ENCODE measurements around the gene SLC7A14.

Gene SLC7A14

GRCh38 chr3:170470063-170471016 is 115.5 kb downstream of the SLC7A14 start:
- no peak for DNase-seq (ENCODE audit: low read depth, low spot score)

- DNase-seq (ENCODE audit: low read depth, low spot score) = no peak
Measured at GRCh38 chr3:170469151-170470062, 116.5 kb downstream of the SLC7A14 start.

GRCh38 chr3:170467571-170468147 is 118.2 kb downstream of the SLC7A14 start:
- no peak for DNase-seq (ENCODE audit: low read depth, low spot score)

GRCh38 chr3:170467007-170467406 is 118.9 kb downstream of the SLC7A14 start:
- no peak for DNase-seq (ENCODE audit: low read depth, low spot score)

GRCh38 chr3:170465955-170466354 is 119.9 kb downstream of the SLC7A14 start:
- DNase-seq (ENCODE audit: low read depth, low spot score) = no peak

GRCh38 chr3:170463011-170463410 is 122.9 kb downstream of the SLC7A14 start:
- DNase-seq (ENCODE audit: low read depth, low spot score) = no peak

- no peak for DNase-seq (ENCODE audit: low read depth, low spot score)
Measured at GRCh38 chr3:170458285-170458684, 127.6 kb downstream of the SLC7A14 start.

- DNase-seq (ENCODE audit: low read depth, low spot score) = no peak
Measured at GRCh38 chr3:170454509-170454908, 131.4 kb downstream of the SLC7A14 start.

- DNase-seq (ENCODE audit: low read depth, low spot score) = no peak
Measured at GRCh38 chr3:170450039-170450438, 135.8 kb downstream of the SLC7A14 start.

- DNase-seq (ENCODE audit: low read depth, low spot score) = no peak
Measured at GRCh38 chr3:170448584-170448983, 137.3 kb downstream of the SLC7A14 start.

- DNase-seq (ENCODE audit: low read depth, low spot score) = no peak
Measured at GRCh38 chr3:170443457-170443856, 142.4 kb downstream of the SLC7A14 start.

GRCh38 chr3:170442947-170443346 is 142.9 kb downstream of the SLC7A14 start:
- no peak for DNase-seq (ENCODE audit: low read depth, low spot score)

GRCh38 chr3:170441412-170441811 is 144.5 kb downstream of the SLC7A14 start:
- no peak for DNase-seq (ENCODE audit: low read depth, low spot score)

- no peak for DNase-seq (ENCODE audit: low read depth, low spot score)
Measured at GRCh38 chr3:170440344-170440743, 145.5 kb downstream of the SLC7A14 start.

- no peak for DNase-seq (ENCODE audit: low read depth, low spot score)
Measured at GRCh38 chr3:170438836-170439235, 147.0 kb downstream of the SLC7A14 start.

GRCh38 chr3:170437696-170438407 is 148.0 kb downstream of the SLC7A14 start:
- DNase-seq (ENCODE audit: low read depth, low spot score) = peak; percentile 25

GRCh38 chr3:170437176-170437575 is 148.7 kb downstream of the SLC7A14 start:
- DNase-seq (ENCODE audit: low read depth, low spot score) = no peak

GRCh38 chr3:170436697-170437096 is 149.2 kb downstream of the SLC7A14 start:
- DNase-seq (ENCODE audit: low read depth, low spot score) = no peak

- no peak for DNase-seq (ENCODE audit: low read depth, low spot score)
Measured at GRCh38 chr3:170432416-170432815, 153.5 kb downstream of the SLC7A14 start.

GRCh38 chr3:170431054-170431453 is 154.8 kb downstream of the SLC7A14 start:
- no peak for DNase-seq (ENCODE audit: low read depth, low spot score)

- DNase-seq (ENCODE audit: low read depth, low spot score) = no peak
Measured at GRCh38 chr3:170429050-170429449, 156.8 kb downstream of the SLC7A14 start.

All from ELF-1 (cell line).